ENCODE data around the gene TMBIM6.

- TF ChIP-seq ZNF239 (tag by site-specific recombination; IDR thresholded peaks at IDR 0.05) (no peak), ZNF350 (tag by site-specific recombination; IDR thresholded peaks at IDR 0.05) (no peak), ZNF302 (tag by site-specific recombination; IDR thresholded peaks at IDR 0.05; ENCODE audit: low read depth) (no peak)
These were observed 34.8 kb upstream of the TMBIM6 start for GRCh38 chr12:49706351-49707127.
